Keratinocyte (primary cell): ENCODE data around the gene INPP4B. TPM values are rescaled to one million over a fixed set of nuclear protein-coding genes. Genes with fewer than 3 reads are reported as not detected.

Experiments used
- DNase-seq: peaks from one replicate; pipeline ENCODE4 v3.0.0-alpha.2; 2011; ENCODE audit warnings: low read depth, missing footprints, low spot score
- FAIRE-seq: peaks from 2 replicates; lab custom pipeline; 2011; peaks lifted over from hg19 to GRCh38; lab: Jason Lieb, UNC
- H2AFZ ChIP-seq: 2 replicates; pipeline ENCODE4 v1.6.0; 2012; ENCODE audit warnings: low read length, control low read depth, inconsistent platforms; ENCODE audit not compliant: control insufficient read depth
- H3K27ac ChIP-seq: 2 replicates; pipeline ENCODE4 v1.5.1; 2011; ENCODE audit warnings: low read length; ENCODE audit not compliant: control insufficient read depth, insufficient read depth
- H3K27me3 ChIP-seq: 3 replicates; pipeline ENCODE4 v1.6.0; 2011; ENCODE audit warnings: low read length; ENCODE audit not compliant: control insufficient read depth, insufficient read depth; ENCODE audit errors: extremely low read depth
- H3K36me3 ChIP-seq, 2 experiments: 2 replicates in 1 of 2; 3 replicates in 1 of 2; pipeline ENCODE4 v1.5.1; 2011; ENCODE audit warnings: low read length in 2 of 2, mild to moderate bottlenecking in 1 of 2; ENCODE audit not compliant: control insufficient read depth in 2 of 2, insufficient read depth in 2 of 2; ENCODE audit errors: extremely low read depth in 1 of 2
- H3K4me1 ChIP-seq: 3 replicates; pipeline ENCODE4 v1.5.1; 2011; ENCODE audit warnings: low read length; ENCODE audit not compliant: control insufficient read depth, insufficient read depth; ENCODE audit errors: extremely low read depth
- H3K4me2 ChIP-seq: 3 replicates; pipeline ENCODE4 v1.6.0; 2011; ENCODE audit warnings: low read depth, low read length; ENCODE audit not compliant: control insufficient read depth, insufficient read depth; ENCODE audit errors: extremely low read depth
- H3K4me3 ChIP-seq, 3 experiments: fragments of 200-600 bp in 1 of 3; sonication (generic) in 1 of 3; 2 replicates in 2 of 3; 3 replicates in 1 of 3; pipeline ENCODE4 v1.5.1; 2011 to 2016; ENCODE audit warnings: low read length in 3 of 3, mild to moderate bottlenecking in 3 of 3, control low read depth in 2 of 3, inconsistent platforms in 1 of 3, low read depth in 1 of 3, mixed read lengths in 1 of 3, mixed run types in 1 of 3, moderate library complexity in 1 of 3; ENCODE audit not compliant: control insufficient read depth in 2 of 3, insufficient read depth in 2 of 3; ENCODE audit errors: extremely low read depth in 1 of 3
- H3K79me2 ChIP-seq: 2 replicates; pipeline ENCODE4 v1.6.0; 2012; ENCODE audit warnings: low read length; ENCODE audit not compliant: control insufficient read depth, insufficient read depth
- H3K9ac ChIP-seq: 3 replicates; pipeline ENCODE4 v1.6.0; 2011; ENCODE audit warnings: low read length; ENCODE audit not compliant: control insufficient read depth, insufficient read depth; ENCODE audit errors: extremely low read depth
- H3K9me1 ChIP-seq: 3 replicates; pipeline ENCODE4 v1.6.0; 2011; ENCODE audit warnings: low read length; ENCODE audit not compliant: control insufficient read depth, insufficient read depth; ENCODE audit errors: extremely low read depth
- H3K9me3 ChIP-seq: 2 replicates; pipeline ENCODE4 v1.5.1; 2012; ENCODE audit warnings: low read depth, low read length; ENCODE audit not compliant: control insufficient read depth
- H4K20me1 ChIP-seq: 3 replicates; pipeline ENCODE4 v1.6.0; 2011; ENCODE audit warnings: low read length; ENCODE audit not compliant: control insufficient read depth, insufficient read depth; ENCODE audit errors: extremely low read depth
- EZH2 ChIP-seq: IDR thresholded peaks from one replicate; pipeline ENCODE4 v1.6.1; 2012; ENCODE audit warnings: inconsistent platforms, mild to moderate bottlenecking, low read length, moderate library complexity
- dilution Hi-C: fragments of 300-500 bp; cut with MboI; formaldehyde crosslinking; loops from one replicate; pipeline ENCODE4 v1.7.0; 2020; ENCODE audit warnings: low sequenced_read_pairs; ENCODE audit not compliant: extremely low pct_ligation_motif_present
- polyA plus RNA-seq, 5 experiments: library from polyadenylated mRNA; depleted of rRNA in 3 of 5; stranded (reverse) in 3 of 5; stranded (forward) in 1 of 5; unstranded in 1 of 5; fragments of >200 nt; gene quantifications; 1 replicate in 1 of 5; 2 replicates in 3 of 5; 3 replicates in 1 of 5; pipeline versions ENCODE4 v1.2.1 to v1.2.3, GENCODE V29; 2011 to 2012; ENCODE audit warnings: missing spikeins in 2 of 5, low read depth in 1 of 5, low replicate concordance in 1 of 5
- TF ChIP-seq, protein P1 (sequence below), 3 experiments: IDR thresholded peaks in 1 of 3; conservative IDR thresholded peaks in 1 of 3; optimal IDR thresholded peaks in 1 of 3; 2 replicates in 2 of 3; 3 replicates in 1 of 3; pipeline versions ENCODE3 to v1.5.1; 2011; ENCODE audit warnings: low read length in 3 of 3, mild to moderate bottlenecking in 3 of 3, moderate library complexity in 2 of 3, control low read depth in 1 of 3, inconsistent platforms in 1 of 3; ENCODE audit not compliant: insufficient read depth in 2 of 3; ENCODE audit errors: extremely low read depth in 1 of 3

Gene INPP4B
- polyA plus RNA-seq, 1 donor (not counting 4 experiments of a cell fraction or from before 2014, with no cell fraction given): 50.2 TPM

DNA sequence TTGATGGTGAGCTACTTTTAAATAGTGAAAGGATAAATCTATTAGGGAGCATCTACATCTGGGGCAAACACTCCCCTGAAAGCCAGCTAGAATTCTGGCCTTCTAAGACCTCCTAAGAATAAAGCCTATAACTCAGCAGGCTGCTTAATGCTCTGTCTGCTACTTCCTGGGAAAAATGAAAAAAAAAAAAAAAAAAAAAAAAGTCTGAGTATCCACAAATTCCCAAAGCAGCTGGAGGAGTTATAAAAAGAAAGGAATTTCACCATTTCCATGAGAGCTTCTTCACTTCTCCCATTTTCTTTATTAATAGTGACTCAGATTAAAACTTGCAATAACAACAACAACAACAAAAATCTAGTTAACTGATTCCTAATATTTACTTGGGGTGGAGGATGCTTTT is 511.2 kb downstream of the INPP4B start:
- Histone ChIP-seq H3K4me3 (no peak overlapping the region), H3K36me3 (peaks cover 0 to 7% of the 10 kb centered on the region in 2 experiments), H3K27ac (no peak overlapping the region), H3K27me3 (no peaks in the 10 kb centered on the region), H3K4me1 (peaks cover 2% of the 10 kb centered on the region), H3K9ac (no peak overlapping the region), H4K20me1 (peaks cover 4% of the 10 kb centered on the region), H2AFZ (no peak overlapping the region), H3K79me2 (peaks cover 83% of the 10 kb centered on the region), H3K9me3 (no peaks in the 10 kb centered on the region), H3K4me2 (no peak overlapping the region), H3K9me1 (peaks cover 3% of the 10 kb centered on the region)
- dilution Hi-C loops: no loop called here
- TF ChIP-seq EZH2: no peak
- TF ChIP-seq, protein P1, sequence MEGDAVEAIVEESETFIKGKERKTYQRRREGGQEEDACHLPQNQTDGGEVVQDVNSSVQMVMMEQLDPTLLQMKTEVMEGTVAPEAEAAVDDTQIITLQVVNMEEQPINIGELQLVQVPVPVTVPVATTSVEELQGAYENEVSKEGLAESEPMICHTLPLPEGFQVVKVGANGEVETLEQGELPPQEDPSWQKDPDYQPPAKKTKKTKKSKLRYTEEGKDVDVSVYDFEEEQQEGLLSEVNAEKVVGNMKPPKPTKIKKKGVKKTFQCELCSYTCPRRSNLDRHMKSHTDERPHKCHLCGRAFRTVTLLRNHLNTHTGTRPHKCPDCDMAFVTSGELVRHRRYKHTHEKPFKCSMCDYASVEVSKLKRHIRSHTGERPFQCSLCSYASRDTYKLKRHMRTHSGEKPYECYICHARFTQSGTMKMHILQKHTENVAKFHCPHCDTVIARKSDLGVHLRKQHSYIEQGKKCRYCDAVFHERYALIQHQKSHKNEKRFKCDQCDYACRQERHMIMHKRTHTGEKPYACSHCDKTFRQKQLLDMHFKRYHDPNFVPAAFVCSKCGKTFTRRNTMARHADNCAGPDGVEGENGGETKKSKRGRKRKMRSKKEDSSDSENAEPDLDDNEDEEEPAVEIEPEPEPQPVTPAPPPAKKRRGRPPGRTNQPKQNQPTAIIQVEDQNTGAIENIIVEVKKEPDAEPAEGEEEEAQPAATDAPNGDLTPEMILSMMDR (optimal IDR thresholded peaks at IDR 0.05 in 1 of 3, IDR thresholded peaks at IDR 0.05 in 1 of 3, conservative IDR thresholded peaks at IDR 0.05 in 1 of 3; ENCODE audit: extremely low read depth in 1 of 3, insufficient read depth in 2 of 3, low read length in 3 of 3): no peak
- no peak for DNase-seq
- no peak for FAIRE-seq

DNA sequence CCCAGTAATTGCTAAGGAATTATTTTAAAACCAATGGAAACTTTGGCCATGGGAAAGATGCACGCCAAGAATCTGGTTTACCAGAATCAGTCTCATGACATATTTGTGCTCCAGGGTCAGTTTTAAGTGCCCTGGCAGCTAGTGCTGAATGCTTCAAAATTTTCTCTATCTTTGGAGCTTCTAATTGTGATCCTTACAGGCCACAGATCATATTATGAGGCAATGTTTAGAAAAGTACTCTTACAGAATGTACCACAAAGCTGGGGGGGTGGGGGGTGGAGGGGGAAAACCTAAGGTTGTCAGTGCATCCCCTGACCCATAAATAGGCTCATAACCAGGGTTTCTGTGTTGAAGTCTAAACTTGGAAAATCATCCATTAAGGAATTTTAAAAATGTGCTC is 514.5 kb downstream of the INPP4B start:
- FAIRE-seq: no peak
- H3K36me3 ChIP-seq: peaks cover 3 to 4% of the 10 kb centered on the region in 2 experiments
- dilution Hi-C loops: no loop called here

More for the DNA sequence above, 514.5 kb downstream of the INPP4B start:
- peaks cover 3% of the 10 kb centered on the region for H3K9me1 ChIP-seq
- peaks cover 2% of the 10 kb centered on the region for H3K4me1 ChIP-seq
- H3K4me3 ChIP-seq: no peak overlapping the region
- H3K27ac ChIP-seq: no peak overlapping the region
- H3K9ac ChIP-seq: no peak overlapping the region
- no peaks in the 10 kb centered on the region for H3K9me3 ChIP-seq
- no peak overlapping the region for H2AFZ ChIP-seq
- no peak for TF ChIP-seq EZH2
- TF ChIP-seq, protein P1 (optimal IDR thresholded peaks at IDR 0.05 in 1 of 3, IDR thresholded peaks at IDR 0.05 in 1 of 3, conservative IDR thresholded peaks at IDR 0.05 in 1 of 3; ENCODE audit: extremely low read depth in 1 of 3, insufficient read depth in 2 of 3, low read length in 3 of 3): no peak
- H3K79me2 ChIP-seq: peaks cover 93% of the 10 kb centered on the region
- peaks cover 4% of the 10 kb centered on the region for H4K20me1 ChIP-seq
- H3K4me2 ChIP-seq: no peak overlapping the region
- no peaks in the 10 kb centered on the region for H3K27me3 ChIP-seq
- no peak for DNase-seq
